IPS-15b (cell line): ENCODE measurements around the gene SCAP.
"Not testable (repeated sequence)": the region's sequence is repeated elsewhere in the genome, so short reads cannot be mapped to it uniquely, and the experiment has no call there.

ENCODE experiments used
- H3K27me3 ChIP-seq: one replicate; pipeline ENCODE4 v1.6.1; 2013; ENCODE audit warnings: low read length; ENCODE audit not compliant: control insufficient read depth, insufficient read depth
- H3K36me3 ChIP-seq: one replicate; pipeline ENCODE4 v1.6.1; 2013; ENCODE audit warnings: low read length; ENCODE audit not compliant: control insufficient read depth, insufficient read depth
- H3K4me1 ChIP-seq: one replicate; pipeline ENCODE4 v1.6.1; 2013; ENCODE audit warnings: mild to moderate bottlenecking, low read length; ENCODE audit not compliant: control insufficient read depth, insufficient read depth
- H3K4me3 ChIP-seq: one replicate; pipeline ENCODE4 v1.5.1; 2013; ENCODE audit warnings: low read depth, low read length
- H3K9ac ChIP-seq: one replicate; pipeline ENCODE4 v1.6.1; 2013; ENCODE audit warnings: low read depth, mild to moderate bottlenecking, low read length
- H3K9me3 ChIP-seq: one replicate; pipeline ENCODE4 v1.6.1; 2013; ENCODE audit warnings: mild to moderate bottlenecking, low read length; ENCODE audit not compliant: control insufficient read depth, insufficient read depth

SCAP gene

DNA sequence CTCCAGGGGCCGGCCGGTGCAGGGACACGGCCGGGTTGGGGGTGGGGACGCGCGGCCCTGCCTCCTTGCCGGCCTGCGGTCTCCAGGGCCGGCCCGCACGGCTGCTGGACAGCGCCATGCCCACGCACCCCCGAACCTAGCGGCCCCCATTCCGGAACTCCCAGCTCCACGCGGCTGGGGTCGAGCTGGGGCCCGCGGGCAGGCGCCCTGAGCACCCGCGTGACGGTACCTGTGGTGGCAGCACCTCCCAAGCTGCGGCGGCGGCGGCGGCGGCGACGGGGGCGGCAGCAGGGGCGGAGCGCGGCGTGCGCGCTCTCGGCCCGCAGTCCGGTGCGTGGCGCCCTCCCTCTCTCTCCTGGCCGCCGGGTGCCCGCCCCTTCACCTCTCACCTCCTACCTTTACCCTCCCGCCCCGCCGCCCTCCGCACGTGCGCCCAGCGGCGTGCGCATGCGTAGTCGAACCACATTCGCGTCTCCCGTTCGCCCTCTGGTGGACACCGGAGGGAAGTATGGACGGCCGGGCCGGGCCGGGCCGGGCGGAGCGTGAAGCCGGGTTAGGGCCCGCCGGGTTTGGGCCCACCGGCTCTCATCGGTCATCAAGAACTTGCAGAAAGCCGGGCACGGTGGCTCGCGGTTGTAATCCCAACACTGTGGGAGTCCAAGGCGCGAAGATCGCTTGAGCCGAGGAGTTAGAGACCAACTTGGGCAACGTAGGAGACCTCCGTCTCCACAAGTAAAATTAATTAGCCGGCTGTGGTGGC is at the start of gene SCAP:
Gene SCAP (minus strand): TSS at position 372 of the 760 bp plus-strand sequence. CDS start 32,948 bp downstream, outside the sequence.
- H3K4me1 ChIP-seq, result peaks cover 2% of the 10 kb centered on the region
- peak within 1 kb of the TSS; percentile 82 for H3K9ac ChIP-seq
- no peaks in the 10 kb centered on the region for H3K36me3 ChIP-seq
- no peaks in the 10 kb centered on the region for H3K9me3 ChIP-seq
- H3K27me3 ChIP-seq, result no peaks in the 10 kb centered on the region
- H3K4me3 ChIP-seq, result peak within 1 kb of the TSS; percentile 61

DNA sequence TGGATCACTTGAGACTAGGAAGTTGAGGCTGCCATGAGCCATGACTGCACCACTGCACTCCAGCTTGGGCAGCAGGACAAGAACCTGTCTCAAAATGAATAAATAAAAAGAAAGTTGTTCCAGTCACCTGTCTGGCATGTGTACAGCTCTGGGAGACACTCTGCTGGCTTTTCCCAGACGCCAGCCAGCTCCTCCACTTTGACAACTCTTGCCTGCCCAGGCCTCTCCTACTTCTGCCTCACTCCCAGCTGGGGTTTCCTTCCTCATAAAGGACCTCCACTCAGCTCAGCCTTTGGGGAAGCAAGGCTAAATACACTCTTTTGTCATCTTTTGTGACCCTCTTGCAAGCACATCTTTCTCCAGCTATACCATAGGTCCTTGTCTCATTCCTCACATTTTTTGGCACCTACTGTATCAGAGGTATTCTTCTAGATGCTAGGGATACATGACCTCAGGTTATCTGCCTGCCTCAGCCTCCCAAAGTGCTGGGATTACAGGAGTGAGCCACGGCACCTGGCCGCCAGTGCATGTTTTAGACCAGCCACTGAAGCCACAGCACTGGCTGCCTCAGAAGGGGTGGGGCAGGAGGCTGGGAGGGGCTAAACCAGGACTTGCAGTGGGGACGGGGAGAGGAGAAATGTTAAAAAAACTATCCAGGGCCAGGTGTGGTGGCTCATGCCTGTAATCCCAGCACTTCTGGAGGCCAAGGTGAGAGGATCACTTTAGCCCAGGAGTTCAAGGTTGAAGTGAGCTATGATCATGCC is 47.8 kb upstream of the SCAP start:
- peaks cover 8% of the 10 kb centered on the region for H3K4me1 ChIP-seq
- no peaks in the 10 kb centered on the region for H3K9me3 ChIP-seq
- H3K36me3 ChIP-seq, result no peaks in the 10 kb centered on the region
- no peak overlapping the region for H3K4me3 ChIP-seq
- peaks cover 15% of the 10 kb centered on the region for H3K27me3 ChIP-seq
- no peak overlapping the region for H3K9ac ChIP-seq

DNA sequence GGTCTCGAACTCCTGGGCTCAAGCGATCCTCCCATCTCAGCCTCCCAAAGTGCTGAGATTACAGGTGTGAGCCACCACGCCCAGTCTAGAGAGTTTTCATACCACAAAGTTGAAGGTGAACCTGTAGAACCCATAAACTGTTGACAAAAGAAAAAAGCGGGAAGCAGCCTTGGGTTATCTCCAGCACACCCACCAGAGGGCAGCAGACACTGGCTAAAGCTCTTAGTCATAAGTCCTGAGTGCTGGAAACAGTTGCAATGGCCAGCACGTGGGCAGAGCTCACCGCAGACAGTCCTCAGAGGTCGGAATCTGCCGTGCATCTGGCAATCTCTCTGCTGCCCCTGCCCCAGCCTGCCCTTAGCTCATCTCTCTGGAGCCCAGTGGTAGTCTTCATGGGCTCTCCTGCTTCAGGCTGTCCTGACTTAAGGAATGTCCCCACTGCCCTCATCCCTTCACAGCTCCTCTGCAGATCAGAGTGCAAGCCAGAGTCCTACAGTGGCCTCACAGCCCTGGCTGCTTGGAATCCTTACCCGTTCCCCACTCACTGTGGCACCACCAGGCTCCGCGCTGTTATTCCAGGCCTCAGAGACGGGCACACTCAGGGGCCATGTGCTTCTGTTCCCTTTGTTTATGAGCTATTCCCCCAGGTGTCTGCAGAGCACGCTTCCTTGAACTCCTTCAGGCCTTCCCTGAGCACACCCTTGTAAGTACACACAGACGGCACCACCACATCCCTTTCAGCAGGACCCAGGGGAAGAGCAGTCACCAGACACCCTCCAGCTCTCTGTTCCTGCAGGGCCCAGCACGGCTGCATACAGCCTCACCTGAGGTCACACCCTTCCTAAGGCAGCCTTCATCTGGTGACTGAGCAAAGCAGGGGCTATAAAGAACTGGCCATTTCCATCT is 46.6 kb upstream of the SCAP start:
- Histone ChIP-seq H3K9me3 (no peaks in the 10 kb centered on the region), H3K27me3 (peaks cover 15% of the 10 kb centered on the region), H3K9ac (peak overlapping the region; percentile 9)

DNA sequence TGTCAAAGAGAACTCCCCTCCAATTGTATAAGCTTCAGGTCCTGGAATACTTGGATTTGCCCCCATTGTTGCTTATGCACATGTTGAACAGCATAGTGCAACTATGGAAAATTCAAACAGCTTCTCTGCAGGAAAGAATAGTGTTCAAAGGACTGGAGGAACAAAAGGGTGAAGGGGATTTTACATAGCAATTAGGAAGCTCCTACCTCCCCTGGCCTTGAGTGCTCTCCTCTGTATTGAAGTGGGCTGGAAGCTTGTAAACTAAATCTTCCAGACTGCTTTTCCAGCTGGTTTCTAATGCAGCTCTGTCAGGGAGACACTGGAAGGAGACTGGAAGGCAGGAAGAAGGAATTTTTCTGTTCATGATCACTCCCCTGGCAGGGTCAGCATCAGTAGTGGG is 45.0 kb upstream of the SCAP start:
- H3K9ac ChIP-seq, result no peak overlapping the region
- H3K27me3 ChIP-seq, result peaks cover 15% of the 10 kb centered on the region
- H3K9me3 ChIP-seq, result no peaks in the 10 kb centered on the region
- no peak overlapping the region for H3K4me3 ChIP-seq
- H3K4me1 ChIP-seq, result peaks cover 8% of the 10 kb centered on the region
- H3K36me3 ChIP-seq, result no peaks in the 10 kb centered on the region

More for the DNA sequence above, 46.6 kb upstream of the SCAP start:
- Histone ChIP-seq H3K36me3 (no peaks in the 10 kb centered on the region), H3K4me1 (peaks cover 8% of the 10 kb centered on the region), H3K4me3 (no peak overlapping the region)

DNA sequence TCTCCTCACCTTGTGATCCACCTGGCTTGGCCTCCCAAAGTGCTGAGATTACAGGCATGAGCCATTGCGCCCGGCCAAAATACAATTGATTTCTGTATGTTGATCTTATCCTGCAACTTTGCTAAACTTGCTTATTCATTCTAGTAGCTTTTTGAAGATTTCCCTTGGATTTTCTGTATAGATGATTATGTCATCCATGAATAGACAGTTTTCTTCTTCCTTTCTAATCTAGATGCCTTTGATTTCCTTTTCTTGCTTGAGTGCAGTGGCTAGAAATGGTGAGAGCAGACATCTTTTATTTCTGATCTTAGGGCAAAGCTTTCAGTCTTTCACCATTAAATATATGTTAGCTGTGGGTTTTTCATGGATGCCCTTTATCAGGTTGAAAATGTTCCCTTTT is 42.2 kb upstream of the SCAP start:
- H3K4me1 ChIP-seq, result peaks cover 8% of the 10 kb centered on the region
- no peak overlapping the region for H3K4me3 ChIP-seq

DNA sequence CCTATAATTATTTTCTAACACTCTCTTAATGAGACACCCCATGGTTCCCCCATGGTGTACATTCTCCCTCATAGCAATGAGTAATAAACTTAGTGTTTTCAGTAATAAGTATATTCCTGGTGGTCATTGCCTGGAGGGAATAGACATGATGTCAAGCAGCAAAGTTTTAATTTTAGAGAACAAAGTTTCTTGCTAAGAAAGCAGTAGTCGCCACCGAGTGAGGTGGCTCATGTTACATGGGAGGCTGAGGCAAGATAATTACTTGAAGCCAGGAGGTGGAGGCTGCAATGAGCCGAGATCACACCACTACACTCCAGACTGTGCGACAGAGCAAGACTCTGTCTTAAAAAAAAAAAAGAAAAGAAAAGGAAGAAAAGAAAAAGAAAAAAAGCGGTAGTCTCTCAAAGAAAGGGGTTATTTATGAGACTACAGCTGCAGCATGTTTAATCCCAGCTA is 40.2 kb upstream of the SCAP start:
- Histone ChIP-seq H3K4me3 (no peak overlapping the region), H3K9me3 (no peaks in the 10 kb centered on the region), H3K9ac (no peak overlapping the region), H3K36me3 (no peaks in the 10 kb centered on the region), H3K27me3 (no peaks in the 10 kb centered on the region), H3K4me1 (peaks cover 9% of the 10 kb centered on the region)

More for the DNA sequence above, 42.2 kb upstream of the SCAP start:
- H3K27me3 ChIP-seq, result peaks cover 8% of the 10 kb centered on the region
- H3K9ac ChIP-seq, result no peak overlapping the region
- no peaks in the 10 kb centered on the region for H3K36me3 ChIP-seq
- H3K9me3 ChIP-seq, result no peaks in the 10 kb centered on the region

DNA sequence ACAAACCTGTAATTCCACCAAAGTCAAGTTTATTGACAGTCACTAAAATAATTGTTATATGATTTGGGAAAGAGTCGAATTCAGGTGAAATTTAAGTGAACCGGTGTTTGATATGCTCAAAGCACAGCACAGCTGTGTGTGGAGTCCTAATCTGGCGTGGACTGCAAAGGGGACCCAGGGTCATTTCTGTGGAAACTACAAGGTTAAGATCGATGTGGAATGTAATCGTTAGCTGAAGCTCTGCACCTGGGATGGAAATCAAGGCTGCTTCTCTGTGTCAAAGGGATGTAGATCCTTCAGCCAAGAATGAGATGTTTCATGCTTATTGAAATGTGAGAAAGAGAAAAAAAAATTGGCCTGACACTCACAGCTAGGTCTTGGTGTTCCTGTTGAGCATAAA is 39.4 kb upstream of the SCAP start:
- no peaks in the 10 kb centered on the region for H3K27me3 ChIP-seq
- H3K36me3 ChIP-seq, result peaks cover 6% of the 10 kb centered on the region
- H3K4me1 ChIP-seq, result peaks cover 6% of the 10 kb centered on the region
- H3K4me3 ChIP-seq, result no peak overlapping the region
- H3K9me3 ChIP-seq, result no peaks in the 10 kb centered on the region
- H3K9ac ChIP-seq, result no peak overlapping the region

DNA sequence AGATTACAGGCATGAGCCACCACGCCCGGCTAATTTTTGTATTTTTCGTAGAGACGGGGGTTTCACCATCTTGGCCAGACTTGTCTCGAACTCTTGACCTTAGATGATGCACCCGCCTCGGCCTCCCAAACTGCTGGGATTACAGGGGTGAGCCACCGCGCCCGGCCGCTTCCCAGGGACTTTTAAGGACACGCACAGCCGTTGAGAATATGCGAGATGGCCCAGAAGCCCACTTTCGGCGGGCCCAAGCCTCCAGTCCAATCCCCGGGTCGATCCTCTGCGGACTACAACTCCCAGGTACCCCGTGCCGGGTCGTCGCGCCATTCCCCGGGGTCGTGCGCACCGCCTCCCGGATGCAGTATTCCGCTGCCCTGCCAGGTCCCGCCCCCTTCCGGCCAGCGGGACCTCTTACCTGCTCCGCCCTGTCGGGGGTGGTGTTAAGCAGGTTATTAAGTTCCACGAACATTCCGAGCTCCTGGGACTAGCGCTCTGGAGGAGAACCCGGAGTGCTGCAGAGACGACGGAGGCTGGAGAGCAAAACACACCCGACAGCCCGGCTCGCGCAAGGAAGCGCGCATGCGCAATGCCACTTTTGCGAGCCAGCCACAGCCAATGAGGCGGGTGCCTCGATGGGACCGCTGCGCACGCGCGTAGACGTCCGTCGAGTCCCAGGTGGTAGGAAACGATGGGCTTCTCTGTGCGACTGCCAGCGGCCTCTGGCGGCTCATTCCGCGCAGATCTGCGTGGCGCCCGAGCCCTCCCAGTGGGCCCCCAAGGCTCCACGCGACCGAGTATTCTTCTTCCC is 37.6 kb upstream of the SCAP start, which contains the start of gene ELP6:
Gene ELP6 (minus strand): TSS at position 588 of the 805 bp plus-strand sequence. CDS start 122 bp downstream, at position 466.
- Histone ChIP-seq H3K4me1 (peaks cover 6% of the 10 kb centered on the region), H3K4me3 (peak within 1 kb of the TSS; percentile 96), H3K36me3 (peaks cover 11% of the 10 kb centered on the region), H3K27me3 (no peaks in the 10 kb centered on the region), H3K9me3 (no peaks in the 10 kb centered on the region), H3K9ac (peak within 1 kb of the TSS; percentile 85)

DNA sequence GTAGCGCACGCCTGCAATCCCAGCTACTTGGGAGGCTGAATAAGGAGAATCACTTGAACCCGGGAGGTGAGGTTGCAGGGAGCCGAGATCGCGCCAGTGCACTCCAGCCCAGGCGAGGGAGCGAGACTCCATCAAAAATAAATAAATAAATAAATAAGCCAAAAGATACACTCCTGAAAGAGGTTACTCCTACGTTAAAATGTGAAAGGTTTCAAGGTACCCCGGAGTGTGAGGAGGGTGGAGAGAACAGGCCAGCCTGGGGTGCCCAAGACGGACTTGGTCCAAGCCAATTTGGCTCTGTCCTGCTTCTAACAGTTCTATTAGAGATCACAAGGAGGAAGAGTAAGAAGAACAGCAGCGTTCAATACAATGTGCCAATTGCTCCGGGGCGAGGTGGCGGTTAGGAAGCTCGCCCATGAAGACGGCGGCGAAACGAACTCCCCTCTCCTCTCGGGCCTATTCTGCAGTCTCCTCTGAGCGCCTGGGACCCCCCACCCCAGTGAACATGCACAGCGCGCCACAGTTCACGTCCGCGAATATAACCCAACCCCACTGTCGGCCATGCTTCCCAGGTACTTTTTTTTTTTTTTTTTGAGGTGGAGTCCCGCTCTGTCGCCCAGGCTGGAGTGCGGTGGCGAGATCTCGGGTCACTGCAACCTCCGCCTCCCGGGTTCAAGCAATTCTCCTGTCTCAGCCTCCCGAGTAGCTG is 36.8 kb upstream of the SCAP start:
- Histone ChIP-seq H3K27me3 (no peaks in the 10 kb centered on the region), H3K36me3 (peaks cover 11% of the 10 kb centered on the region), H3K9me3 (no peaks in the 10 kb centered on the region), H3K4me1 (peaks cover 6% of the 10 kb centered on the region), H3K9ac (peak overlapping the region; percentile 80), H3K4me3 (peak overlapping the region; percentile 96)

DNA sequence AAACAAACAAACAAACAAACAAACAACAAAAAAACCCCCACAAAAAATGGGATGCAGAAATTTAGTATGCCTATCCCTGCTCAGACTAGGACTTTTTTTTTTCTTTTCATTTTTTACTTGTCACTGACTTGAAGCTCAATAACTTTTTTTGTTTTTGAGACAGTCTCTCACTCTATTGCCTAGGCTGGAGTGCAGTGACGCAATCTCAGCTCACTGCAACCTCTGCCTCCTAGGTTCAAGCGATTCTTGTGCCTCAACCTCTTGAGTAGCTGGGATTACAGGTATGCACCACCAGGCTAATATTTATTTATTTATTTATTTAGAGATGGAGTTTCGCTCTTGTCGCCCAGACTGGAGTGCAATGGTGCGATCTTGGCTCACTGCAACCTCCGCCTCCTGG is 29.5 kb upstream of the SCAP start:
- H3K9me3 ChIP-seq, H3K4me3 ChIP-seq, H3K27me3 ChIP-seq, H3K9ac ChIP-seq, H3K4me1 ChIP-seq: not testable (repeated sequence)
- H3K36me3 ChIP-seq, result peaks cover 39% of the 10 kb centered on the region
